Right renal cortex interstitium (tissue), 3 donors: ENCODE results near the gene FIGNL2. TPM values are rescaled to one million over a fixed set of nuclear protein-coding genes. Genes with fewer than 3 reads are reported as not detected.
"Not testable (repeated sequence)": the region's sequence is repeated elsewhere in the genome, so short reads cannot be mapped to it uniquely, and the experiment has no call there.

Experiments used
- DNase-seq, 3 donors: peaks; one replicate each; pipeline ENCODE4 v3.0.0-alpha.2; 2013; ENCODE audit warnings: low read depth in 3 of 3, low spot score in 2 of 3
- polyA plus RNA-seq, 3 donors: library from polyadenylated mRNA; unstranded; fragments of 120-200 nt; gene quantifications; one replicate each; pipeline ENCODE4 v1.2.1, GENCODE V29; 2013; ENCODE audit not compliant: insufficient read length in 3 of 3

The FIGNL2 gene
- polyA plus RNA-seq, 3 donors, result 3.2 to 3.3 (median 3.3) TPM

GRCh38 chr12:51836827-51837173, 11.7 kb downstream of the FIGNL2 start:
- DNase-seq, result no peak

DNA sequence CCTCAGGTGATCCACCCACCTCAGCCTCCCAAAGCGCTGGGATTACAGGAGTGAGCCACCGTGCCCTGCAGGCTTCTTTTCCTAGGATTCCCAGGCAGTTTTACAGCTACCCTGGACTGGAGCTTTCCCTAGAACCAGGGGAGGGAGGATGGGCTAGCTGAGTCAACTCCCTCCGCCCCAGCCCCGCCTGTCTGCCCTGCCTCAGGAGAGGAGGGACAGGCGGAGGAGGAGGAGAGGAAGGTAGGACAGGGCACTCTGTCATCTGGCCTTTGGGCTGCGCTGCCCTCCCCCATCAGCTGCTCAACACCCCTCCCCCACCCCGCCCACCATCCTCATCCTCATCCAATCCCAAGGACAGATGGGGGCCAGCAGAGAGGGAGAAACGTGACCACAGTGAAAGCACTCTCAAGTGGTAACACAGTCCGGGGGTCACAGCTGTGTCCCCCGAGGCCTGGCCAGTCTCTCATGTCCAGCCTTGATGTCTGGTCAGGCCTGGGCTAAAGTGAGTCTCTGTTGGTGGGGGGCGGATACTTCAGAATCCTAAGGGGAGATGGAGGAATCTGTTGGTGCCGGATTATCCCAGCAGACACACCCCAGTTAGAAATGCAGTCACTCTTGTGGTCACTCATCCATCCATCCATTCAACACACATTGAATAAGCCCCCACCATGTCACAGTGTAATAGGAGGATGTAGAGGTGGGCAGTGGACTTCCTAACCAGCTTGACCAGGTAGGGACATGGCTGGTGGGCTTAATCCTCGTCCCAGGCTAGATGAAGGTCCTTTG, 12.3 kb downstream of the FIGNL2 start:
- no peak for DNase-seq

DNA sequence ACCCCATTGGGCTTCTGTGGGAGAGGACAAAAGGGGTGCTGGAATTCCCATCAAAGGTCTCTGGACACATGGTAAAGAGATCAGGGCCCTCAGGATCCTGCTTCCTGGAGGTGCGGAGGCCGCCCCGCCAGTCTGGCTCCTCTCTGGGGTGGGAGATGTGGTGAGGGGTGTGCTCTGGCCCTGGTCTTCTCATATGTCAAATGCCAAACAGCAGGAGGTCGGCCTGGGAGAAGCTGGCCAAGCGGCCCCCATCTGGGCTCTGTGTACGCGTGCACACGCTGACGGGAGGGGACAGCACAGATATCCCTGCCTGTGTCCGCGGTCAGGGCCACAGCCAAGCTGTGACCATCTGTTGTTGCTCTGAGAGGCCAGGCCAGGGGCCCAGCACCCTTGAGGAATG, 14.1 kb downstream of the FIGNL2 start:
- DNase-seq, result no peak

GRCh38 chr12:51833448-51834227, 14.9 kb downstream of the FIGNL2 start:
- no peak for DNase-seq

DNA sequence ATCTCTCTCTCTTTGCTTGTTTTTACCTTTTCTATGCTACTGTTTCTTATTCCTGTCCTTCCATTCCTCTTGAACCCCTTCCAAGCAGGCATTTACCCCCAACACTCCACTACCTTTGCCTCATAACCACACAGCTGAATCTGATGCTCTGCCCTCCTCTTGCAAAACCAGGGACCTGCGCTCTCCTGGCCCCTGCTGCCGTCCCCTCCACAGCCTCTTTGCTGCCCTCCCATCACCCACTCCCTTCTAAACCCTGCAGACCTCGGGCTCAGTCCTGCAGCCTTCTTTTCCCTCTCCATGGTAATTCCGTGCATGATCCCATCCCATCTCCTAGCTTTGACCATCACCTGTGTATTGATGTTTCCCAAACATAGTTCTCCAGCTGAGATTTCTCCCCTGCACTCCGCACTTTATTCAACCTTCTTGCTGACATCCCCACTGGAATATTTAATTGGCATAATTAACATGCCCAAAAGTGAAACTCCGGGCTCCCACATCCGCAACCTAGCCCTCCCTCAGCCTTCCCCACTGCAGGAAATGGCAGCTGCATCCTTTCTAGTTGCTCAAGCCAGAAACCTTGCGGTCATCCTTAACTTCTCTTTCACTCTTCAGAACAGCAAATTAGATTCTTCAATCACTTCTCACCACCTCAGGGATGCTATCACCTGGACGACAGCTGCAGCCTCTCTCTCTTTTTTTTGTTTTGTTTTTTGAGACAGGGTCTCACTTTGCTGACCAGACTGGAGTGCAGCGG, 16.0 kb downstream of the FIGNL2 start:
- DNase-seq, result no peak

DNA sequence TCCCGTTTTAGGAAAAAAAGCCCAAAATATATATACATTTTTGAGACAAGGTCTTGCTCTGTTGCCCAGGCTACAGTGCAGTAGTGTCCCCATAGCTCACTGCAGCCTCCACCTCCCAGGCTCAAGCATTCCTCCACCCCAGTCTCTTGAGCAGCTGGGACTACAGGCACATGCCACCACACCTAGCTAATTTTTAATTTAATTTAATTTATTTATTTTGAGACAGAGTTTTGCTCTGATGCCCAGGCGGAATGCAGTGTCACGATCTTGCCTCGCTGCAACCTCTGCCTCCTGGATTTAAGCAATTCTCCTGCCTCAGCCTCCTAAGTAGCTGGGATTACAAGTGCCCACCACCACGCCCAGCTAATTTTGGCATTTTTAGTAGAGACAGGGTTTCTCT, 16.7 kb downstream of the FIGNL2 start:
- not testable (repeated sequence) for DNase-seq

- DNase-seq, result no peak
Observed at GRCh38 chr12:51829641-51830040, 18.9 kb downstream of the FIGNL2 start.

- no peak for DNase-seq
Observed at GRCh38 chr12:51829011-51829481, 19.5 kb downstream of the FIGNL2 start.

- DNase-seq, result no peak
Observed at GRCh38 chr12:51827925-51828818, 20.3 kb downstream of the FIGNL2 start.

GRCh38 chr12:51826881-51827280, 21.6 kb downstream of the FIGNL2 start:
- no peak for DNase-seq

- no peak for DNase-seq
Observed at GRCh38 chr12:51825216-51825615, 23.3 kb downstream of the FIGNL2 start.

GRCh38 chr12:51823875-51824565, 24.5 kb downstream of the FIGNL2 start:
- no peak for DNase-seq

DNA sequence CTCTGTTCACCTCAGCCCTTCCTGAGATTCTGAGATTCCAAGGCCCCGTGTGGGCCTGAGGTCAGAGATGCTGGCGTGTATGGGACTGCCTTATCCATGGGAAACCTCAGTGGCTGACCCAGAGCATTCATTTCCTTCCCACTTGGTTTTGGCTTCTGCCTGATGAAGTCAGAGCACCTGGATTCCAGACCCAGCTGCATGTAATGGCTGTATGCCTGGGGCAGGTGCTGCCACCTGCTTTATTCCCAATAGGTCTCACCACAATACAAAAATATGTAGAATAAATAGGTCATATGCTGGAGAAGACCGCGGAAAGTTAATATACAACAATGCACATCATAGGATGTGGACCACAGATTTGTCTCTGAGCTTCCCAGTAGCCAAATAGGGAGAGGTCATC, 25.6 kb downstream of the FIGNL2 start:
- DNase-seq, result no peak

GRCh38 chr12:51822261-51822616, 26.3 kb downstream of the FIGNL2 start:
- no peak for DNase-seq

GRCh38 chr12:51821440-51822260, 26.9 kb downstream of the FIGNL2 start:
- DNase-seq, result no peak

GRCh38 chr12:51820526-51821439, 27.7 kb downstream of the FIGNL2 start:
- peak in 2 of 3 donors; percentile 67 to 70 for DNase-seq

DNA sequence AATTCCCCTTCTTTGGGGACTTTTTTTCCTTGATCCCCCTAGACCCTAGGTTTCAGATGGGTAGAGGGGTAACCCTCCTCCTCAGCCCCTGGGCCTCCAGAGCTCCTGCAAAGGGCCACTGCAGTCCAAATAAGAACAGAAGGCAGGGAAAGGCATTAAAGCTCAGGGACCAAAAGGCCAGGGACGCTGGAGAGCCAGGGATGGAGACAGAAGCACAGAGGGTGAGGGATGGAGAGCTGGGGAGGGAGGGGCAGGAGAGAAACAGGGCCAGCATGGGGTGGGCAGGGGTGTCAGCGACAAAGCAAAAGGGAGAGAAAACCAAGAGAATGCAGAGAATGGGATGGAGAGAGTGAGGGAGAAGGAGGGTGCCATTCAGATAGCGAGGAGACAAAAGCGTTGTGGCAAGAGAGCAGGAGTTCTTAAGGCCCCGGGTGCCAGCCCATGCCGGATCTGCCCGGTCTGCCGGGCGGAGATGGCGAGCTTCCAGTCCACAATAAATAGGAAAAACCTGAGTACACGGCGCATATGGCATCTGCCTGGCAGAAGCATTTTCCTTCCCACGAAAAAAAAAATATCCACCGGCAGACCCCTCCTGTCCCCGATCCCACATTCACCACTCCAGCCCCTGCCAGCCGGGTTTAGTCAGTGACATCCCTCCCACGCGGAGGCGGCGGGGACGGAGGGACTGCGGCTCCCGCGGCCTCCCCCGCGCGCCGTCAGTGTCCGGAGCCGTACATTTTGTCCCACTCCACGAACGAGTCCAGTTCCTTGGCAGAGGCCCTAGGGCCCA, 28.6 kb downstream of the FIGNL2 start:
- no peak for DNase-seq
